Muscle layer of duodenum (tissue), 2 donors: ENCODE measurements around the gene KLK3.

Experiments
- H3K27ac ChIP-seq: one replicate; pipeline ENCODE4 v1.7.0; 2013; ENCODE audit warnings: mild to moderate bottlenecking, low read length
- H3K27me3 ChIP-seq: one replicate; pipeline ENCODE4 v1.7.0; 2013; ENCODE audit warnings: low read depth, mild to moderate bottlenecking, control low read depth, low read length
- H3K36me3 ChIP-seq, 2 donors: one replicate each; pipeline ENCODE4 v1.7.0; 2013; ENCODE audit warnings: low read length in 2 of 2, control low read depth in 1 of 2, mild to moderate bottlenecking in 1 of 2; ENCODE audit not compliant: insufficient read depth in 2 of 2, control insufficient read depth in 1 of 2
- H3K4me1 ChIP-seq, 2 donors: one replicate each; pipeline ENCODE4 v1.7.0; 2013; ENCODE audit warnings: low read length in 2 of 2, mild to moderate bottlenecking in 2 of 2, control low read depth in 1 of 2, moderate library complexity in 1 of 2; ENCODE audit not compliant: insufficient read depth in 2 of 2, control insufficient read depth in 1 of 2
- H3K4me3 ChIP-seq, 2 donors: one replicate each; pipeline ENCODE4 v1.7.0; 2013; ENCODE audit warnings: low read length in 2 of 2, low read depth in 1 of 2, mild to moderate bottlenecking in 1 of 2
- H3K9me3 ChIP-seq, 2 donors: one replicate each; pipeline ENCODE4 v1.7.0; 2013; ENCODE audit warnings: low read length in 2 of 2, control low read depth in 1 of 2, mild to moderate bottlenecking in 1 of 2; ENCODE audit not compliant: control insufficient read depth in 1 of 2
- donor health status: healthy.

The KLK3 gene

DNA sequence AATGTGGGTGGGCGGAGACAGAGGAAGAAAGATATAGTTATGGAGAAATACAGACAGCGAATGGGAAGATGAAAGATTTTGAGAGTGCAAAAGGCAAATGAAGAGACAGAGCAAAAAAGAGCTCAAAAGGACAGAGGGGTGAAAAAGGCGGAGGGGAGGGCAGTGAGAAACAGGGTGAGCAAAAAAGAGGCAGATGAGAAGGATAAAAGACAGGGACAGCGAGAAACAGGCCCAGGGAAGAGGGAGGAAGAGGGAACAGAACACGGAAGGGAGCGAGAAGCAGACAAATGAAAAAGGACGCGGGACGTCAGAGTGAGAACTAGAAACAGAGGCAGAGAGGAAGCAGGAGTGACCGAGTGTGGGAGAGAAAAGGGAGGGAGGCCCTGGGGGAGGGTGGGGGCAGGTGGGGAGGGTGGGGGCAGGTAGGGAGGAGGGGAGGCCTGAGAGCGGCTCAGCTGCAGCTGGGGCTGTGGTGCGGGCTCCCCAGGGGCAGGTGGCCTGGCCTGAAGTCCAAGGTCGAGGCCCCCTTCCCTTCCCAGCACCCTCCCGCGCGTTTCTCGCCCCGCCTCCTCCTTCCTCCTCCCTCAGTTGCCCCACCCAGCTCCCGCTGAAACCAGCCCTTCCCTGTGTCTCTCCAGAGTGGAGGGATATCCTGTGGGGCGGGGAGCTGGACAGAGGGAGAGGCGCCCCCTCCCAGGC, 34.0 kb upstream of the KLK3 start:
- H3K4me3 ChIP-seq = no peak overlapping the region
- no peak overlapping the region for H3K27ac ChIP-seq
- peaks cover 22% of the 10 kb centered on the region for H3K27me3 ChIP-seq
- no peaks in the 10 kb centered on the region for H3K9me3 ChIP-seq
- peaks cover 0 to 11% of the 10 kb centered on the region in 2 donors for H3K4me1 ChIP-seq
- no peaks in the 10 kb centered on the region for H3K36me3 ChIP-seq

DNA sequence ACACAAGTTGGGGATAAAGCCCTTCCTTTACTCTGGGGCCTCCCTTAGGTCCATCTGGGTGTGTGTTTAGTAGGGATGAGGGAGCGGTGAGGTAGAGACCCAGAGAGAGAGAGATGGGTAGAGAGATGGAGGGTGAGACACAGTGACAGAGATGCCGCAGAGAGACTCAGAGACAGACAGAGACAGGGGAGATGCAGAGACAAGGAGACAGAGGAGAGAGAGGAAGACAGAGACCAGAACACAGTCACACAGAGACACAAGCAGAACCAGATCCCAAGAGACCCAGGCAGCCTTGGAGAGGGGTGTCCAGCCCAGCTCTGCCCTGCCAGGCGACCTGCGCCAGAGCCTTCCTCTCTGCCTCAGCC, 33.5 kb upstream of the KLK3 start:
- H3K27me3 ChIP-seq = peaks cover 22% of the 10 kb centered on the region
- H3K4me1 ChIP-seq = peaks cover 0 to 11% of the 10 kb centered on the region in 2 donors

DNA sequence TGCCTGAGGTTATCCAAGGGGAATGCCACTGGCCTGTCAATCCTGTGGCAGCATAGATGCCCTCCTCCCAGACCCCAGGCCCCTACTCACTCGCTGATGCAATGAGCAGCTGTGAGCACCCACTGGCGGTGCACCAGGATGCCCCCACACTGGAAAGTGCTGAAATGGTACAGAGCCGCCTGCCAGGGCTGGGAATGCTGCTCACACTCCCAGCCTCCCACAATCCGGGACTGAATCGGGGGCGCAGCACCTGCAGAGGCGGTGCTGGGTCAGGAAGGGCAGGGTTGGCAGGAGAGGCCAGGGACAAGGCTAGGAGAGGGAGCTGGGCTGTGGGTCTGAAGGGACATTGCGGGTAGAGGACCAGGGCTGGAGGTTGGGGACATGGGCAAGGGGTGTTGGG, 33.1 kb upstream of the KLK3 start:
- H3K4me3 ChIP-seq = no peak overlapping the region
- no peak overlapping the region for H3K27ac ChIP-seq
- no peaks in the 10 kb centered on the region for H3K9me3 ChIP-seq
- H3K27me3 ChIP-seq = peaks cover 22% of the 10 kb centered on the region
- H3K36me3 ChIP-seq = no peaks in the 10 kb centered on the region
- H3K4me1 ChIP-seq = peaks cover 0 to 11% of the 10 kb centered on the region in 2 donors

More for the DNA sequence above, 33.5 kb upstream of the KLK3 start:
- H3K4me3 ChIP-seq = no peak overlapping the region
- no peaks in the 10 kb centered on the region for H3K36me3 ChIP-seq
- no peaks in the 10 kb centered on the region for H3K9me3 ChIP-seq
- H3K27ac ChIP-seq = no peak overlapping the region

DNA sequence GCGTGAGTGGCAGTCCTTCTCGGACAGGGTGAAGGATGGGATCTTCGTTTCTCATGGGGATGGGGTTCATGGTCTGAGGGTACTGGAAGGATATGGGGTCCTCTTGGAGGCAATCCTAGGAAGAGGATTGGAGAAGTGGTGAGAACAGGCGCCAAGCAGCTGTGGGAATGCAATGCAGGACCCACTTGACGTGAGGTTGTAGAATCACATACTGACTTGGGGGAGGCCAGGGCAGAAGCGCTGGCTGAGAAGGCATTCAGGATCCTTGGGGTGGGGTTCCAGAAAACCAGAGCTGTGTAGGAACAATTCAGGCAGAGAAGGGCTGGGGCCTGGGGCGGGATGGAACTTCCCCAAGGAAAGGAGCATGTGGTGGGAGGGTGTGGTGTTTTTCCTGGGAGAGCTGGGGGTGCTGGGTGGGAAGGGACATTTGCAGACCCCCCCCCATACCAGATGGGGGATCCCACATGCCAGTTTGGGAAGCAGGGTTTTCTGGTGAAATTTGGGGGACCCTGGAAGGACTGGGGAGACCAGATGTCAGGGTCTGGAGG, 32.0 kb upstream of the KLK3 start:
- H3K9me3 ChIP-seq = no peaks in the 10 kb centered on the region
- H3K4me3 ChIP-seq = no peak overlapping the region
- H3K36me3 ChIP-seq = no peaks in the 10 kb centered on the region
- peaks cover 0 to 11% of the 10 kb centered on the region in 2 donors for H3K4me1 ChIP-seq
- peaks cover 22% of the 10 kb centered on the region for H3K27me3 ChIP-seq
- H3K27ac ChIP-seq = no peak overlapping the region

DNA sequence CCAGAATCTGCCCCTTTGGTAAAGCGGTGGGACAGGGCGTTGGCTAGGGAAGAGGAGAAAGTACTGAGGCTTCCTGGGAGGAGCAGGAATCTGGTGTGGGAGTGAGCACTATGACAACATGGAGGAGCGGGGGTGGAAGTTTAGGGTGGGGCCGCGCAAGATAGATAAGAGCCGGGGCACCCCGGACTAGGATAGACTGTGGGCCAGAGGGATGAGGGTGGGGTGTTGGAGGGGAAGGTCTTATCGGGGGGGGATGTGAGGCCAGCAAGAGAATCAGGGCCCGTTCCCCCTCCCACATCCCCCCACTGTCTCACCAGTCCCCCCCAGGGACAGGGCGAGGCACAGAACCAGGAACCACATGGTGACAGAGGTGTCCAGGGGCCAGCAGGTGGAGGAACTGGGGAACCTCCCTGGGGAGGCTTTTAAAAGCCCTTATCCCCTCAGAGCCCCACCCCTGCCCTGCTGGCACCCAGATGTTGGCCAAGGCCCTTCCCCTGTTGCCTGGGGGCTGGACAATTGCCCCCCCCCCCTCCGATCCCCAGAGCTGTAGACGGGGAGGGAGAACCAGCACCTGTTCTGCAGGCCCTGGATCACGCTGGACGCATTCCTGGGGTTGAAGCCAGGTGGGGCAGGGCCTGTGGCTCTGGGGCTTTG, 31.2 kb upstream of the KLK3 start, which contains the start of gene KLK1:
Gene KLK1, minus strand, starts transcription at position 399 of the 654 bp plus-strand sequence. Its CDS starts 39 bp downstream, at position 360.
- Histone ChIP-seq H3K36me3 (no peaks in the 10 kb centered on the region), H3K4me3 (no peak within 1 kb of the TSS), H3K27ac (no peak within 1 kb of the TSS), H3K9me3 (no peaks in the 10 kb centered on the region), H3K27me3 (peaks cover 21% of the 10 kb centered on the region), H3K4me1 (peaks cover 0 to 3% of the 10 kb centered on the region in 2 donors)

DNA sequence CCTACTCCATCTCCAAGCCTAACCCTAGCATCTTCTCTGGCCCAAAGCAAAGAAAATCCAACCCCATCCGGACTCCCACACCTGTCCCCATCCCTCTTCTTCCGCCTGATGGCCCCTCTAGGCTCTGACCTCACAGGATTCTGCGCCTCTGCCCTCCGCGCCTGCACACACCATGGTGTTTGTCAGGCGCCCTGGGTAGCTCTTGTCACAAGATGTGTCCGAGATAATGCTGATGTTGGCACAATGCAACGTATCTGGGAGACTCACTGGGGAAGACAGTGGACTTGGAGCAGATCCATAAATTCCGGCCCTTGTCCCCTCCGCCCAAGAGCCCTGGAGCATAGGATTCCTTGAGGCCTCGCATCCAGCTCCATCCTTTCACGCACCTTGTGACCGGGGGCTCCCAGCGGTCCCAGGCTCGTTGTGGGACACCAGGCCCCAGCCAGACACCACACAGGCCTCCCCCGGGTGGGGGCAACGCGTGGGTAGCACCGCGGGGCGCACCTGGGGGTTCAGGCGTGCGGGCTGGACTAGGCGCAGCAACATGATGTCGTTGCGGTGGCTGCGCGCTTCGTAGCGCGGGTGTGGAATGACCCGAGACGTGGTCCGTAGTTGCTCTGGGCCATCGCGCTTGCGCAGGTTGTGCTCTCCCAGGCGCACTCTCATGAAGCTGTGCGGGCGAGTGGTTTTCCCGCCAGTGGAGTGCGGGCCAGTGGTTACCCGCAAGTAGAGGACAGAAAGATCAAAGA, 28.0 kb upstream of the KLK3 start:
- Histone ChIP-seq H3K27me3 (peaks cover 3% of the 10 kb centered on the region), H3K27ac (no peak overlapping the region), H3K9me3 (no peaks in the 10 kb centered on the region)

DNA sequence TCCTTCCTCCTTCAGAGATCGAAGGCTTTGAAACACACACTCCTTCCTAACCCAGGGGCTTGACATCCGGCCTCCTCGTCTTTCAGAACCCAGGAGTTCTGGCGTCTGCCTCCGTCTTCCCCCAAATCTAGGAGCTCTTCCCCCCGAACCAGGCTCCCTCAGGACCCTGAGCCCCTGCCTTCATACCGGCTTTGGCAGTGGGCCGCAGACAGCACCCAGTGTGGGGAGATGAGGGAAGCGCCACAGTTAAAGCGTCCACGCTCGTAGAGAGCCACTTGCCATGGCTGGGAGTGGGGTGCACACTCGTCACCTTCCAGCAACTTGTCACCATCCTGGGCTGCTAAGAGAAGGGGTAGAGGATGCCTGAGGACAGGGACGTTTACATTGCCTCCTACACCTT, 27.2 kb upstream of the KLK3 start:
- Histone ChIP-seq H3K27me3 (no peaks in the 10 kb centered on the region), H3K27ac (no peak overlapping the region), H3K4me3 (no peak overlapping the region)

More for the DNA sequence above, 28.0 kb upstream of the KLK3 start:
- H3K4me1 ChIP-seq = no peaks in the 10 kb centered on the region
- no peaks in the 10 kb centered on the region for H3K36me3 ChIP-seq
- no peak overlapping the region for H3K4me3 ChIP-seq

DNA sequence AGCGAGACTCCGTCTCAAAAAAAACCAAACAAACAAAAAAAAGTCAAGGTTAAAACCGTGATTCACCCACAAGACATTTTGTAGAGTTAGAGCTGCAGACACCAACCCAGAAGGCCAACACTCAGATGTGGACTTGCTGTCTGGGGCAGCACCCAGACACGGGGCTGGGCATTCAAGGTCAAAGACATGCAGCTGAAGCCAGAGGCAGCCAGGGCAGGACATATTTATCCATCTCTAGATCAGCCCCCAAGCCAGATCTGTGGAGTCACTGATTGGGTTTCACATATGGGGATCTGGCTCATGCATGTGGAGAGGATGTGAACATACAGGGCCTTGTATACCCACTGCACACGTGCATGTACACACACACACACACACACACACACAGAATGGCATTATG, 24.9 kb upstream of the KLK3 start:
- Histone ChIP-seq H3K9me3 (no peaks in the 10 kb centered on the region), H3K4me1 (no peaks in the 10 kb centered on the region), H3K27ac (no peak overlapping the region), H3K27me3 (peaks cover 1% of the 10 kb centered on the region), H3K4me3 (no peak overlapping the region), H3K36me3 (no peaks in the 10 kb centered on the region)

More for the DNA sequence above, 27.2 kb upstream of the KLK3 start:
- H3K4me1 ChIP-seq = no peaks in the 10 kb centered on the region
- H3K36me3 ChIP-seq = no peaks in the 10 kb centered on the region
- no peaks in the 10 kb centered on the region for H3K9me3 ChIP-seq

DNA sequence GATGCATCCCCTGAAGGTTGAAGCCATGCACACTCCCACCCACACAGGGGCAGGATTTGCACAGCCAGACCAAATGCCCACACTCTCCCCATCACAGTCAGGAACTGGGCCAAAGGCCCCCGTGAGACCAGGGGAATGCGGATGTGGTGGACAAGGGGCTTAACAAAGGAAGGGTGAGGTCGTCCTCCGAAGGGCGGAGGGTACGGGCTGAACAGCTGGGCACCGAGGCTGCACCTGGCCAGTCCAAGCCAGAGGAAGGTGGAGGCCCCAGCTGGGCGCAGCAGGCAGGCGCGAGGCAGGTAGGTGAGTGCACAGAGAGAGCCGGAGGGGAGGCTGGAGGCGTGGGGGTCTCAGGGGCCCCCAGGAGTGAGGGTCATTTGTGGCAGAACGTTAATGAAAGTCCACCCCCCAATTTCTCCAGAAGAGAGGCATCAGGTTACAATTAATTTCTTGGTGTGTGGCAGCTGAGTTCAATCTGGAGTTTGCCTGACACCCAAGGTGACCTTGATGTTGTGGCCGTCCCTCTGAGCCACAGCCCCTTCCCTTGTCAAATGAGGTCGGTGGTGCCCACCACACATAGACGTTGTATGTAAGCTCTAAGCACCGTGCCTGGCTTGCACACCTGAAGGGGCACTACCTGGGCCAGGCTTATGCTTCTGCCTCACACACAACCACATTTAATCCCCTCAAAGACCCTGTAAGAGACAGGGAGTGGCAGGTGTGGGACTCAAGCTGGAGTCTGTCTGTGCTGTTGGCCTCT, 24.3 kb upstream of the KLK3 start:
- Histone ChIP-seq H3K36me3 (no peaks in the 10 kb centered on the region), H3K4me3 (no peak overlapping the region), H3K27ac (no peak overlapping the region), H3K4me1 (peaks cover 0 to 4% of the 10 kb centered on the region in 2 donors), H3K9me3 (no peaks in the 10 kb centered on the region), H3K27me3 (peaks cover 4% of the 10 kb centered on the region)

DNA sequence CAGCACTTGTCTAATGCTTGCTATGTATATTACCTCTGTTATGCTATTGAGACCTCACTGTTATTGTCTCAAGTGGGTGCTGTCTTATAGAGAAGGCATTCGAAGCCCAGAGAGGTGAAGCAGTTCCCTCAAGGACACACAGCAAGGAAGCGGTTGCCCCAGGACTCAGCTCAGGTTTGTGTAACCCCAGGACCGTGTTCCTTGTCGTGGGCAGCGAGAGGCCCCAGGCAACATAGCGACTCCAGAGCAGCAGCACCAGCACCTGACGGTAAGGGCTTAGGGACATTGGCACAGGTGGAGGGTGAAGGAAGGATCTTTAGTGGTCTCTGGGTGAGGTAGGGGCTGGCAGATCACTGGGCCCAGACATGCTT, 23.7 kb upstream of the KLK3 start:
- Histone ChIP-seq H3K4me3 (no peak overlapping the region), H3K4me1 (peaks cover 0 to 9% of the 10 kb centered on the region in 2 donors), H3K27me3 (peaks cover 4% of the 10 kb centered on the region), H3K9me3 (no peaks in the 10 kb centered on the region), H3K36me3 (no peaks in the 10 kb centered on the region), H3K27ac (no peak overlapping the region)
